Measurements from ENCODE around the gene TTC39C.

TTC39C gene

DNA sequence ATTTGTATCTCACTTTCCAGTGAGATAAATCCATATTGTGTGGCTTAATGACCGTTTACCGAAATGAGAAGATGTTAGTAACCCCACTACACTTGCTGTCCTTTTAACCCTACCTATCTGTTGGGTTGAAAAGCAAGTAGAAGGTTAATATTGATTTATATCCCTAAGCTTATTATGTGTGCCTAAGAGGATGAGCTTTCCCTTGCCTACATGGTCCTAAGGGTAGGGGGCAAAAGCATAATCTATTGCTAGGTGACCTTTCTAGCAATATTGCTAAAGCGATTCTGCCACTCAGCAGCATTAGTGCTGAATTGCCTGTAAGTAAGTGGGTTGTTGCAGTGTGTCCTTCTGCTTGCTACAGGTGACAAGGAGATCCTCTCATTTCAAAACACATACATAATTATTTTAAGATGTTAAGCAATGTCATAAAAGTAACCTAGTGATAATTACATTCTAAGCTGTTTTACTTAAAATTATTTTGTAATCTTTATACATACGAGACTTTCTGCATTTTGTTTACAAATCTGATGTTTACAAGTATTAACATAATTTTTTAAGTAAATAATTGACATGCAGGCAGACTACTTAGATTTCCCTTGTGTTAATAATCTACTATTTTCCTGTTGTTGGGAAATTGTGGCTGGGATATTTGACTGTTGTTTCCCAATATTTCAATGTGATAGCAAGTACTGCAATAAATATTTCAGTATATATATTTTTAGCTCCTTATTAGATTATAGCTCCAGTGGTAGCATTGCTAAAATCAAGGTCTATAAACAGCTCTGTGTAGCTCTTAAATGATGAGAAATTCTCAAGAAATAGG, 75.2 kb downstream of the TTC39C start:
- DNase-seq, result no peak

DNA sequence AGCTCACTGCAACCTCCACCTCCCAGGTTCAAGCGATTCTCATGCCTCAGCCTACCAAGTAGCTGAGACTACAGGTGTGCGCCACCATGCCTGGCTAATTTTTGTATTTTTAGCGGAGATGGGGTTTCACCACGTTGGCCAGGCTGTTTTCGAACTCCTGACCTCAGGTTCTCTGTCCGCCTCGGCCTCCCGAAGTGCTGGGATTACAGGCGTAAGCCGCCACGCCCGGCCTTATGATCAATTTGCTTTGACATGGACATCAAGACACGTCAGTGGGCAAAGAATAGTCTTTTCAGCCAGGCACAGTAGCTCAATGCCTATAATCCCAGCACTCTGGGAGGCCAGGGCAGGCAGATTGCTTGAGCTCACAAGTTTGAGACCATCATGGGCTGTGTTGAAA, 76.3 kb downstream of the TTC39C start:
- DNase-seq, result no peak

GRCh38 chr18:24094561-24094960, 80.0 kb downstream of the TTC39C start:
- DNase-seq, result no peak

- no peak for DNase-seq
Observed at GRCh38 chr18:24095976-24096375, 81.4 kb downstream of the TTC39C start.

DNA sequence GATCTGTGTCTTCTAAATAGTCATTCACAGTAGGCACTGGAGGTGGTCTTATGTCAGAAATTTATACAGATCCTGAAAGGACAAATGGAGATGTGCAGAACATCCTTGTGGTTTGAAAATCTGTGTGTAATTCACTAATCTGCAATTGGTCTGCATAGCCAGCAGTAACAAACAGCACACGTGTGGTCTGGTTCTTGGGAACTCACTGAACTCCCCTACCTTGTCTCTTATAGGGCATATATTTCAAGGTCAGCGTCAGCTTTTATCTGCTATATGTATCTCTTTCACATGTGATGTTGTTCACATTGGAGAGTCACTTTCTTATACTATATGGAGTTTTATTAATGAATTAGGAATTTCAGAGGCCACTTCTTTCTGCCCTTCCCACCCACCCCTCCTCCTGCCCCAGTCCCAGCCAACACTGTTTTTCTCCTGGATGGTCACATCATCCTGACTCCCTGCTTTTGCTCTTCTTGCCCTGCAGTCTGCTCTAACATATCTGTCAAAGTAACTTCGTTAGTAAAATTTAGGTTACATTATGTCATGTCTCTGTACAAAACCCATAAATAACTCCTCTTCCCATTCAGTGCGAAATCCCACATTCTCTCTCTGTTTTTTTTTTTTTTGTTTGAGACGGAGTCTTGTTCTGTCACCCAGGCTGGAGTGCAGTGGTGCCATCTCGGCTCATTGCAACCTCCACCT, 88.9 kb downstream of the TTC39C start:
- no peak for DNase-seq

- no peak for DNase-seq
Observed at GRCh38 chr18:24104486-24104885, 89.9 kb downstream of the TTC39C start.

GRCh38 chr18:24108641-24109040, 94.1 kb downstream of the TTC39C start:
- no peak for DNase-seq

DNA sequence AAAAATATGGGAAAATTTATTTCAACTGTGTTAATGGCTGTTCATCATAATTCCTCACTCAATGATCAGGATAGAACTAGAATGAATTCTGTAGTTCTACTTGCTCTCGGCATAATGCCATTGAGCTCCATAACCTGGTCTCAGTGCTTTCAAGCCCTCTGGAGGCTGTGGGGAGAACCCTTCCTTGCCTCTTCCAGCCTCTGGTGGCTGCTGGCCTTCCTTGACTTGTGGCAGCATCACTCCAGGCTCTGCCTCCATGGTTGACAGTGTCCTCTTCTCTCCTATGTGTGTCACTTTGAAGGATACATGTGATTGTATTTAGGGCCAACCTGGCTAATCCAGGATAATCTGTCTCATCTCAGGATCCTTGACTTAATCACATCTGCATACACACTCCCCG, 97.4 kb downstream of the TTC39C start:
- DNase-seq, result no peak

GRCh38 chr18:24112464-24112863, 97.9 kb downstream of the TTC39C start:
- DNase-seq, result no peak

DNA sequence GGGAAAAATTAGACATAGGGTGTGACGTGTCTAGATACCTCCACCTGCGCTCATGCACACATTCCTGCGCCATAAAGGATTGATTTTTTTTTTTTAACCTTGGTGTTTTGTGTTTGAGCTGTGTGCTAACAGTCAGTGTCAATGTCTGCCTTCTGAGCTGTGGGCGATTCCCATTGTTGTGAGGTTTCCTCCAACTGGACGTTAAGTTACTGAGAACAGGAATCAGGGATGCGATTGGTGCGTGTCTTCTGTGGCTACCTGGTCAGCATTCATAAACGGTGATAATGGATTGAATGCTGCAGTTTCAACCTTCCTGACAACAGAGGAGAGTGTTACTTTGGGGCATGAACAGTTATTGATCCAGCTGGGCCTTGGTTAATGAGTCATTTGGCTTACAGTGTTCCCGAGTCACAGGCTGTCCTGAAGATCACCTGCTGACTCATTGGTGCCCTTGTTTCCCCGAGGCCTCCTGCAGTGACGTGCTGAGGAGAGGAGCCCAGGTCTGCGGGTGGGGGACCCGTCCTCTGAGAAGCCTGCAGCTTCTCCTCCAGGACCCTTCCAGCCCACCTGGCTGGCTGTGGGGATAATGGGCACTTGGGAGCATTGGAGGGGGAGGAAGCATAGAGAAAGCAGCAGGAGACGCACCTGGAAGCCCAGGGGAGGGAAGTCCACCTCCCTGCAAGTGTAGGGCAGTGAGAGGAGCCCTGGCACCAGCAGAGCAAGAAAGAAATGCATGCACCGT, 98.5 kb downstream of the TTC39C start:
- DNase-seq, result no peak

GRCh38 chr18:24114924-24115549, 100.5 kb downstream of the TTC39C start:
- DNase-seq, result no peak

GRCh38 chr18:24115628-24116027, 101.1 kb downstream of the TTC39C start:
- no peak for DNase-seq

DNA sequence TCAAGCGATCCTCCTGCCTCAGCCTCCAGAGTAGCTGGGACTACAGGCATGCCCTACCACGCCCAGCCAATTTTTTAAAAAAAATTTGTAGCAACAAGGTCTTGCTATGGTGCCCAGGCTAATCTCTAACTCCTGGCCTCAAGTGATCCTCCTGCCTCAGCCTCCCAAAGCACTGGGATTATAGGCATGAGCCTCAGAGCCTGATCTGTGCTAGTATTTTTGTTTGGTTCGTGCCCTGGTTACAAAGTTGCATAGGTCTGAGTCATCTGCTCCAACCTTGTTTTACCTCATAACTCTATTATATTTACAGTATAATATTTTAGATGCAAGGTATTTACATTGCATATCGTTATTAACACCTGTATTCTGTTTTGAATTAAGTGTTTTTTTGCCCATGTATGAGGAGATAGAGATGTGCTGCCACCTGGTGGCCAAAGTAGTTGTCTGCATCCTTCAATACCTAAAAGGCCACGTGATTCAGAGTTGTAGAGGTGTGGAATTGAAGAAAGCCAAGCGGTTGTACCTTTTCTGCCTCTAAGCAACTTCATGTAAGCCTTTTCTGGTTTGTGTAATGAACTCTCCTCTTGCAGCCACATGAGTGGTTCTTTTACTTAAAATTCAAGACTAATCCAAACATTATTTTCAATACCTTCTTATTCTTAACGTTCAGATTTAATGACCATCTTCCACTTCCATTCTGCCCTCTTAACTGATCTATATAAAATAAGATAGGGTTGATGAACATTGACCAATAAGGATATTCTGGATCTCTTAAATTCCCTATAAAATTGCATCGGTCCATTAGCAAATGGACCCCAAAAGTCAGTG, 104.4 kb downstream of the TTC39C start:
- peak; percentile 84 for DNase-seq

- no peak for DNase-seq
Observed at GRCh38 chr18:24120676-24121075, 106.1 kb downstream of the TTC39C start.

GRCh38 chr18:24121625-24122024, 107.1 kb downstream of the TTC39C start:
- no peak for DNase-seq

- no peak for DNase-seq
Observed at GRCh38 chr18:24126155-24126961, 111.8 kb downstream of the TTC39C start.

DNA sequence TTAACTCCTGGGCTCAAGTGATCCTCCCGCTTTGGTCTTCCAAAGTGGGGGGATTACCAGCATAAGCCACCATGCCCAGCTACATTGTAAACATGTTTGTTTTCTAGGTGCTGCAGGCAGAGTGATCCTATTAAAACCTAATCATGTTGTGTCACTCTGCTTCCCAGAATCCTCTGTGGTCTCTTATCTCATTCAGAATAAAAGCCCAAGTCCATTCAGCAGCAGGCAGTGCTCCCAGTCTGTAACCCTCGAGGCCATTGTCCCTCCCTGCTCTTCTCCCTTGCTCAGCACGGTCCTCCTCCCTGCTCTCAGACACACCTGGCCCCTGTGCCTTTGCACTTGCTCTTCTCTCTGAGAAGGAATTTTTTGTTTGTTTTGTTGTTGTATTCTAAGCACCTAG, 113.2 kb downstream of the TTC39C start:
- DNase-seq, result no peak

- no peak for DNase-seq
Observed at GRCh38 chr18:24128700-24129099, 114.1 kb downstream of the TTC39C start.

GRCh38 chr18:24130494-24130893, 115.9 kb downstream of the TTC39C start:
- DNase-seq, result no peak

GRCh38 chr18:24136967-24137373, 122.4 kb downstream of the TTC39C start:
- DNase-seq, result no peak

DNA sequence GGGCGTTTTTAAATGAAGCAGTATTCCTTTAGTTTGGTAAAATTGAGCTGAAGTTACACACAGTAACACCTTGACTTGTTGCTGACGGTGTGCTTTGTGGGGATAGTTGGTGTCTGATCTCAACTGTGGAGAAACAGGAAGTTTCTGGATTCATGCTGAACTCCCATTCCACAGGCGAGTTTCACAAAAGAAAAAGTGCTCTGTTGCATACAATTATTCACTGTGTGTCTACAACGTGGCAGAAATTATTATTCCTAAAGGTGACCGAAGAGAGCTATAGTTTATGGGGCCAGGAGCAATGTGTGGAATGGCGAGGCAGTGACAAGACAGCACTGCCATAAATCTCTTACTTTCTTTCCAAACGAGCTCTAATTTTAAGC, 123.8 kb downstream of the TTC39C start:
- DNase-seq, result no peak

All from stimulated activated CD8-positive, alpha-beta memory T cell treated with anti-CD3 and anti-CD28 coated beads, Interleukin-4, amount 100 ng/mL, for 48 hours (primary cell).